Dedifferentiated amniotic fluid mesenchymal stem cell (primary cell): ENCODE results near the gene SFTPD.
"Not testable (repeated sequence)": the region's sequence is repeated elsewhere in the genome, so short reads cannot be mapped to it uniquely, and the experiment has no call there.

Experiments
- DNase-seq: peaks from one replicate; pipeline ENCODE4 v3.0.0-alpha.2; 2016; ENCODE audit errors: extremely low spot score

Gene SFTPD

DNA sequence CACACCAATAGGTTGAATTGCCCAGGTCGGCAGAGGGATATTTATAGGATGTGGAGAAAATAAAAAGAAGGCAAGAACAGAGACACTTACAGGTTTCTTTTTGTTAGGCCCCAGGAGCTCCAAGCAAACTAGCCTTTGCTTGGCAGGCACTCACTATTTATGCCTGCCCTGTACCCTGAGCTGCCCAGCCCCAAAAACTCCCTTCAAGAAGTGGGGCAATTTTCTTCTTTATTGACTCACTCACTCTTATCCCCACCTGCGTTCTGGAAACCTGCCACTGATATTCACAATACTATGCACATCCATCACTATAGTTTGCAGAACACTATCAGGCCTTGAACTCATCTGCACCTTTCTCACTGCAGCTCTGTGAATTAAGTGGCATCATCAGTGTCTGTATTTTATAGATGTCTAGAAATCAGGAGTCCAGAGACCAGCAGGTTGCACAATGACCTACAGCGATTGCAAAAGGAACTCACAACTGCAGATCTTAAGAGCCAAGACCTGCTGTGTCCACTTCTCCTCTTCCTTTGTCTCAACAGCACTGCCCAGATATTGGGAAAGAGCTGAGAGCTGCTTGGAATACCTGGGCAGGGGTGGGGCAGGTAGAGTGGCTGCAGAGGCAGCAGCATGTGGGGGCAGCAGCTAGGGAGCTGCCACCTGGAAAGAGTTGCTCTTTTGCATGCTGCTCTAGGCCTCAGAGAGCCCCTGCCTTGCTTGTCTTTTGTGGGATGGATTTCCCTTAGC lies at the start of gene SFTPD:
Gene SFTPD (minus strand): TSS at position 130 of the 747 bp plus-strand sequence. CDS start 2,446 bp downstream, outside the sequence.
- DNase-seq, result no peak

DNA sequence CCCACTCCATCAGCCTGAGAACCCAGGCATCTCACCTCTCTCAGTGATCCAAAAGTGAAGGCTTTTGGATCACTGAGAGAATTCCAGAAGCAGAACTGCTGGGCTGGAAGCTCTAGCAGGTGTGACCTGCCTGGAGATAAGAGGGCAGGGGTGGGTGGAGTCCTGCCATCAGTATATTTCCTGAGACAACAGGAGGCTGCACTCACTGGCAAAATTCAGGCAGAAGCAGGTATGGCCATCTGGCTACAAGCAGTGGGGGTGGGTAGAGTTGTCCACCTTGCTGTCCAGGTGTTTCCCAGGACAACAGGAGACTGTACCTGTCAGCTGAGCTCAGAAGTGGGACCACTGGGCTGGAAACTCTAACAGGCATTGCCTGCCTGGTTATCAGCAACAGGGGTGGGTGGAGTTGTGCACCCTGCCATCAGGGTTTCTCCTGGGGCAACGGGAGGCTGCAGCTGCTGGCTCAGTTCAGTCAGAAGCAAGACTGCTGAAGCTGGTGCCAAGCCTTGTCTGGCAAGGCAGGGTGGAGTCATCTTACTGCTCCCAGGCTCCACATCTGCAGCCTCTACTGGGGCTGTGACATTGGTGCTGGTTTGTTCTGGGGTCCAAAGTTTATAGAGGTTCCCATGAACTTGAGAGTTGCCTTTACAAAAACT lies 47.2 kb upstream of the SFTPD start:
- DNase-seq, result no peak

DNA sequence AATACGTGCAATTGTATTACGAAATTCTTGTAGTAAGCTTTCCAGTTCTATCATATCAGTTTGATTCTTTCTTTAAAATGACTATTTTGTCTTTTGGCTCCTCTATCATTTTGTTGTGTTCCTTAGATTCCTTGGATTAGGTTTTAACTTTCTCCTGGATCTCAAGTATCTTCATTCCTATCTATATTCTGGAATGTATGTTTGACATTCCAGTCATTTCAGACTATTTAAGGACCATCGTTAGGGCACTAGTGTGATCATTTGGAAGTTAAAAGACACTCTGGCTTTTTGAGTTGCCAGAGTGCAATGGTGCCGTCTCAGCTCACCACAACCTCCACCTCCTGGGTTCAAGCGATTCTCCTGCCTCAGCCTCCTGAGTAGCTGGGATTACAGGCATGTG lies 45.7 kb upstream of the SFTPD start:
- DNase-seq, result no peak

DNA sequence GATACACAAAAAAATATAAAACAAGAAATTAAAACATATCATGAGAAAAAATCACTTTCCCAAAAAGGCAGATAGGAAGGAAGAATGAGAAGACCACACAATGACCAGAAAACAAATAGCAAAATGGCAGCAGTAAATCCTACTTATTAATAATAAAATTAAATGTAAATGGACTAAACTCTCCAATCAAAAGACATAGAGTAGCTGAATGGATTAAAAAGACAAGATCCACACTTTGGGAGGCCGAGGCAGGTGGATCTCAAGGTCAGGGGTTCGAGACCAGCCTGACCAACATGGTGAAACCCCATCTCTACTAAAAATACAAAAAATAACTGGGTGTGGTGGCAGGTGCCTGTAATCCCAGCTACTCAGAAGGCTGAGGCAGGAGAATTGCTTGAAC lies 39.3 kb upstream of the SFTPD start:
- DNase-seq, result not testable (repeated sequence)

DNA sequence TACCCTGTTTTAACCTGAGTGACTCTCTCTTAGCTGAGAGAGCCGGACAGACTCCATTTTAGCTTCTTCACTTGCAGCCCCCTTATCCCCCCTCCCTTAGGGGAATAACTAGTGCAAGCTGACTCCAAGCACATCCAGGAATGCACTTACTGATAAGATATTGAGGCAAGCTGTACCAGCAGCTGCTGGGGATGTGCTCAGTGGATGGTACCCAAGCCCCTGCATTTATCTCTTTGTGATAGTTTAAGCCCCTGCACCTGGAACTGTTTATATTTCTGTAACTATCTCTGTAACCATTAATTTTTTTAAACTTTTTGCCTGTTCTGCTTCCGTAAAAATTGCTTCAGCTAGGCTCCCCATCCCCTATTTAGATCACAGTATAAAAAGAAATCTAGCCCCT lies 37.8 kb upstream of the SFTPD start:
- DNase-seq, result not testable (repeated sequence)

DNA sequence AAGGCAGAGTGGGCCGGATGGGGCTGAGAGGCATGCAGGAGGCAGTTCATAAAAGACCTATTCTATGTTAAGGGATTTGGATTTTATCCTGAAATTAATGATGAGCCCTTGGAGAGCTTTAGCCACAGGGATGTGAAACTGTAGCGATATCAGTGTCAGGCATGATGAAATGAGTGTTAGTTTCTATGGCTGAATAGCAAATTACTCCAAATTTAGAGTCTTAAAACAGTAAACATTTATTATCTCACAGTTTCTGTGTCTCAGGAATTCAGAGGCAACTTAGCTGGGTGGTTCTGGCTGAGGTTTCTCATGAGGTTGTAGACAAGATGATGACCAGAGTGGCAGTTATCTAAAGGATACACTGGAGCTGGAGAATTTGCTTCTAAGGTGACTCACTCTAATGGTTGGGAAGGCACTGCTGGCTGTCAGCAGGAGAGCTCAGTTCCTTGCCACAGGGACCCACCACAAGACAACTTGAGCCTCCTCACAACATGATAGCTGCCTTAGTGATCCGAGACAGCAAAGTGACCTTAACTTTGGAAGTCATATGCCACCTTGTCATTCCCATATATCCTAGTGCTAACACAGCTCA lies 36.7 kb upstream of the SFTPD start:
- DNase-seq, result no peak

DNA sequence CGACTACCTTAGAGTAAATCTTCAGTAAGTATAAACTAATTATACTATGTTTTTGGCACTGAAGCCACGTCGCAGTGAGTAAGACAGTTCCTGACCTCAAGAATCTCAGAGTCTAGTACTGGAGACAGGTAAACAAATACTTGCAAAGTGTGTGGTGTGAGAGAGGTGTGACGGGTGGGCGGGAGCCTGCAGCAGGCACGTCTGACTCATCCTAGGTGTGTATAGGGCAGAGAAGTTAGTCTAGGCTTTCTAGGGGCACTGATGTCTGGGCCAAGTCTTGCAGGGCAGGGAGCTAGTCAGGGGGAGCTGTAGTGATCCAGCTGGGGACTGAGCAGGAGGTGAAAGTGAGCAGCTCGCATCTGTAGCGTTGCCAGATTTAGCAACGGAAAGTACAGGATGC lies 35.9 kb upstream of the SFTPD start:
- DNase-seq, result no peak

DNA sequence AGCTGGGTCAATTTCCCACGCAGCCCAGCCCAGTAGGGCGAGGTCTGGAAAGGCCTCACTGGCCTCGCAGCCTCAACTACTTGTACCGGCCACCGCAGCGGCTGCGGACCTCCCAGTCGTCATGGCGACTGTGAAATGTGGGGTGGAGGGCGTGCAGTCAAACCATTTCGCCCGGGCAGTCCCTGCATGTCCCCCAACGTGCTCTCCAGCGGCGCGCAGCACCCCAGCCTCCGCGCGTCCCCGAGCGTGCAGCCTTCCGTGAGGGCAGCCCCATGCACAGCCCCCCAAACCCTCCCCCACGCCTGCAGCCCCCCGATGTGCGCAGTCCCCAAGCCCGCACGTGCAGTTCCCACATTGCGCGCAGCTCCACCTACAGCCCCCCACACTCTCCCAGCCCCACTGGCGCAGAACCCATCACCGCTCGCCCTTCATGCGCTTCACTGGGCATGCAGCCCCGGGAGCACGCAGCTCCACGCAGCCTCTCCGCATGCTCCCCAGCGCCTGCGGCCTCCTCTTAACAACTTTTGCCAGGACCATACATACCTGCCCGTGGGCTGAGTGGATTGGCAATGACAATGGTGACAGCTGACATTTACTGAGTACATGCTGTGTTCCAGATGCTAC lies 34.5 kb upstream of the SFTPD start:
- DNase-seq, result no peak

DNA sequence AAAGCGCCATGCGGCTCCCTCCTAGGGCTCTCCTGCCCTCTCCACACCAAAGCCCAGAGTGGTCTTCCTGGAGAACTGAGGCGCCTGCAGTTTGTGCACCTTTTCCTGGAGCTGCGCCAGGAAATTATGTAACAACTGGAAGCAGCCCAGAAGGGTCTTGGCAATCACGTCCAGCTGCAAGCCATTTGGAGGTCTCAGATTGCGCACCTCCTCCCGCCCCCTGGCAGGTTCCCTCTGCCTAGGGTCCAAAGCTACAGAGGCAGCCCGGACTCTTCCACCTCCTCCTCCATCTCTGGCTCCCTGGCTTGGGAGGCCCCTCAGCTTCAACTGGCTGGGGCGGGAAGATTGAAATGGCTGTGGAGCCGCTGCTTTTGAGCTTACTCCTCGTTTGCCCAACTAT lies 34.0 kb upstream of the SFTPD start:
- DNase-seq, result no peak

DNA sequence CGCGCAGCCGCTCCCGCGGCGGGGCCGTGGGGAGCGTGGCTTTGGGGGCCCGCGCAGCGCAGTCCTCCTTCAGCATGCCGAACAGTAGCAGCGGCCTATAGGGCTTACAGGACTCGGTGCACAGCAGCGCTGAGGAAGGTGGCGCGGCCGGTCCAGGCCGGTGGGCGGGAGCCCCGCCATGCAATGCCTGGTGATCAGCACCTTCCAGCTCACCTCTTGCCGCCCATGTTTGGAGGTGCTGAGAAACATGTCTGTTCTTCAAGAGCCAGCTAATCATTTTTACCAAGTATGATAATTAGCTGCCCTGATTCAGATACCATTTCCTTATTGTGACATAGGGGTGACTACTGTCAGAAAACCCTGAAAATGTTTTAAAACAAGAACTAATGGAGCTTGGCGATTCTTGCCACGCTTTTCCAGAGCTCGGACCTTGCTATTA lies 33.5 kb upstream of the SFTPD start:
- no peak for DNase-seq

DNA sequence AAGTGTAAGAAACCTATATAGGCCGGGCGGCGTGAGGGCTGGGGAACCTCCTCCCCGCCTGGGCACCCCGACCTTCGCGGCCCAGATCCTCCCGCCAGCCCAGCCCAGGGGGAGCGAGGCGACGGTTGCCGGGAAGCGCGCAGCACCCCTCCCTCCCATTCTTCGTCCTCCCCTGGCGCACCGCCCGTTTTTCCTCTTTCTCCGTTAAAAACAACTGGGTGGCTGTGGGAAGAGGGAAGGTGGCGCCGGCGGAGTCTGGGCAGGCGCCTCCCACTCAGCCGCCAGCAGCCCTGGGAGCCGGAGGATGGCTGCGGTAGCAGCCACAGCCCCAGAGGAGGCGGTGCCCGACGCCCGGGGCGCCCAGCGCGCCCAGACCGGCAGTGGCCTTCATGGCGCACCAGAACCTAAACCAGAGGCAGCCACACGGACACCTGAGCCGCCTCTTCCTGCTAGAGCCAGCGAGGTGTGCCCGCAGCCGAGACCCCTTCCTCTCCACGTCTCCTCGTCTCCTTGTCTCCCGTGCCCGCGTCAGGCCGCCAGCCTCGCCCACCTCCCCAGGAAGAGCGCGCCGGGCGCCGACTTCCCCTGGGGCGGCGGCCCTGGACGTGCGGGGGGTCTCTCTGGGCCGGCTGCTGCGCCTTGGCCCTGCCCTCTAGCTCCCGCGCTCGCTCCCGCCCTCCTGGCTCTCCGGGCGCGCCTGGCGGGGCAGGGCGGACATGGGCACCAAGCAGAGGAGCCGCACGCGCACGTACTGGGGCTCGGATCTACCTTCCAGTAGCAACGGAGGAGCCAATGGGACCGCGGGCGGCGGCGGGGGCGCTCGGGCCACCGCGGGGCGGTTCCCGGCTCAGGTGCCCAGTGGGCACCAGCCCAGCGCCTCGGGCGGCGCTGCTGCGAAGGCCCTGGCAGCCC lies 32.8 kb upstream of the SFTPD start:
- DNase-seq, result no peak

DNA sequence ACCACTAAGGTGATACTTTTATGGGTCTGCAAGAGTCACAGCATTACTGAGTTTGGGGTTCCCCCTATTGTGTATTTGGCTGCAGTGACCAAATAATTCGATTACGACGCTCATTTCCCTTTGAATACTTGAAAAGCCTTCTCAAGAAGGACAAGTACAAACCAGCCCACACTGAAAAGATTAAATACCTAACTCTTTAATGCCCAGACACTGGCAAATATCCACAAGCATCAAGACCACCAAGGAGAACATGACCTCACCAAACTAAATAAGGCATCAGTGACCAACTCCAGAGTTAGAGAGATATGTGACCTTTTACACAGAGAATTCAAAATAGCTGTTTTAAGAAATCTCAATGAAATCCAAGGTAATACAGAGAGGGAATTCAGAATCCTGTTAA lies 31.8 kb upstream of the SFTPD start:
- no peak for DNase-seq

DNA sequence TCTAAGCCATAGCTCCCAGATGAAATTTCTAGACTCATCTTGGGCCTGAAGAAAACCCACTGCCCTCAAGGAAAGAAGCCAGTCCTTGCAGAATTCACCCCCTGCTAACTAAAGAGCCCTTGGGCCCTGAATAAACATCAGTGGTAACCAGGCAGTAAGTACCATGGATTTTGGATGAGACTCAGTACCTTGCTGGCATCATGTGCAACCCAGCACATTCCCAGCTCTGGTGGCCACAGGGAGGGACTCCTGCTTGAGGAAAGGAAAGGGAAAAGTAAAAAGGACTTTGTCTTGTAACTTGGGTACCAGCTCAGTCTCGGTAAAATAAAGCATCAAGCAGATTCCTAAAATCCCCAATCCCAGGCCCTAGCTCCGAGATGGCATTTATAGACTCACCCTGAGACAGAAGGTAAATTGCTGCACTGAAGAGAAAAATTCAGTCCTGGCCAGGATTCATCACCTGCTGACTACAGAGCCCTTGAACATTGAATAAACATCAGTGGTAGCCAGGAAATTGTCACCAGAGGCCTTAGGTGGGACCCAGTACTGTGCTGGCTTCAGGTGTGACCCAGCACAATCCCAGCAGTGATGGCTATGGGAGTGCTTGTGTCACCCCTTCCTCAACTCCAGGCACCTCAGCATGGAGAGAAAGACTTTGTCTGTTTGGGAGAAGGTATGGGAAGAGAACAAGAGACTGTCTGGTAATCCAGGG lies 31.2 kb upstream of the SFTPD start:
- DNase-seq, result no peak

DNA sequence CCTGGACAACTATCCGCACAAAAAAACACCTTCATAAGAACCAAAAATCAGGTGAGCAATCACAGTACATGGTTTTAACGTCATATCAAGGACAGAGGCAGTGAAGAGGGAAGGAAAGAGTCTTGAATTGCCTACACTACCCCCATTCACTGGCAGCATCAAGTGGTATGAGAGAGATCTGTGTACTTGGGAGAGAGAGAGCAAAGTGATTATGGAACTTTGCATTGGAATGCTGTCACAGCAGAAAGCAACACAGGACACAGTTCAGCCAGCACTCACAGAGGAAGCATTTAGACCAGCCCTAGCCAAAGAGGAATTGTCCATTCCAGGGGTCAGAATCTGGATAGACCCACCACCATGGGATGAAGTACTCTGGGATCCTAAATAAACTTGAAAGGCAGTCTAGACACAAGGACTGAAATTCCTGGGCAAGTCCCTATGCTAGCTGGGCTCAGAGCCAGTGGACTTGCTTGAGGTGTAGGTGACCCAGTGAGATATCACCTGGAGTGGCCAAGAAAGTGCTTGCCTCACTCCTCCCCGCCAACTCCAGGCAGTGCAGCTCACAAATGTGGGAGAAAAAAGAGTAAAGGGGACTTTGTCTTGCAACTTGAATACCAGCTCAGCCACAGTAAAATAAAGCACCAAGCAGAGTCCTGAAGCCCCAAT lies 30.5 kb upstream of the SFTPD start:
- DNase-seq, result no peak

DNA sequence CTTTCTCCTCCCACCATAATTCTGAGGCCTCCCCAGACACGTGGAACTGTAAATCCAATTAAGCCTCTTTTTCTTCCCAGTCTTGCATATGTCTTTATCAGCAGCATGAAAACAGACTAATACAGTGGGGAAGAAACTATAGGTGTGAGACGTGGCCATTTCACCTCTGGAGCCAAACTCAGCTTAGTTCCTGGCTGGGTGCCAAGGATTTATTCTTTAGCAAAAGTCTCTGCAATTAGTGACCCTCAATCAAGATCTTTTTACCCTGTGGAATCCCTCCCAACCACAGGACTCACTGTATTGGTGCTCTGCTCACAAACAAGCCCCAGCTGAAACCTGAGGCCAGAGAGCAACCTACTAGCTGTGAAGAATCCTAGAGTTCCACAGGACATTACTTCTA lies 28.1 kb upstream of the SFTPD start:
- no peak for DNase-seq

DNA sequence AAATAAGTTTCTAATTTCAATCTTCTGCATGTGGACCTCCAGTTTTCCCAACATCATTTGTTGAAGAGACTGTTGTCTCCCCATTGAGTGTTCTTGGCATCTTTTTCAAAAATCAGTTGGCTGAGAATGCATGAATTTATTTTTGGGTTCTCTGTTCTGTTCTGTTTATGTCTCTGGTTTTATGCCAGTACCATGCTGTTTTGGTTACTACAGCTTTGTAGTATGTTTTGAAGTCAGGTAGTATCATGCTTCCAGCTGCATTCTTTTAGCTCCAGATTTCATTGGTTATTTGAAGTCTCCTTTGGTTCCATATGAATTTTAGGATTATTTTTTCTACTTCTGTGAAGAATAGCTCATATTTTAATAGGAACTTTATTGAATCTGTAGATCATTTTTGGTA lies 21.2 kb upstream of the SFTPD start:
- no peak for DNase-seq

DNA sequence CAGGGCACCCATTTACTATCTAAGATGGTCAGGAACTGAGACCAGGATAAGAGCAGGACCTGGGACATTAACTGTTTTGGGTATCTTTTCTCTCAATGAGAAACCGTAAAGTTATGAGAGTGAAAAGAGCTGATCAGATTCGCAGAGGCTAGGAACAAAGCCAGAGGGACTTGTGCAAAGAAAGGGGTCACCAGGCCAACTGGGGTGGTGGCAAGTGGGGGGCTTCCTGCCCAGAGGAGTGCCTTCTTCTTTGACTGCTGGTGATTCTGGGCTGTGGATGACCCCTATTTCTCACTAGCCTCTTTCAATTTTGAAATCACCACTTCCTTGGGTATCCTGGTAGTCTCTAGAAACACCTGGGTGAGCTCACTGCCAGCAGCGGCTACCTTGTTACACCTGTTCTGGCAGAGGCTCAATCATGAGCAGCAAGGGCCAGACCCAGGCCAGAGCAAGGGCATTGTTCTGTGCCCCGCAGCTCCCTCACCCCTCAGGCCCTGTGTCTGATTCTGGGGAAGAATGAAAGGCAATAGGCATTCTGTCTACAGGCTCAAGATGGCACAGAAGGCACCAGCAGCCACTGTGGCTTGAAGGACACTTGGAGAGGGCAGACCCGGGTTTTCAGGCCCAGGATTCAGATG lies 999 bp downstream of the SFTPD start:
- no peak for DNase-seq

DNA sequence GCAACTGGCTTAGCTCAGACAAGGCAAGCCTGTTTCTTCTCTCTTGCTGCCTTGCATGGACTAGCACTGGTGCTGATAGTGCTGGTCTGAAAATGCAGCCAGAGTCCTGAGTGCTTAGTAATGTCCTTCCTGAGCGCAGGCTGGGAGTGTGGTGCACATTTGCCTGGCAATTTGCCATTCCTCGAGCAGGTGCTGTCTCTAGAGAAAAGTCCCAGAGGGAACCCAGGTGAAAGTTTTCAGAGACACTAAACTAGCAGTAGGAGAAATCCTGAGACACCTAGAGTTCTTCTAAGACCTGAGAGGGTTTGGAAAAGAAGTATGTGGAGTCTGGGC lies 1.9 kb downstream of the SFTPD start:
- DNase-seq, result no peak

DNA sequence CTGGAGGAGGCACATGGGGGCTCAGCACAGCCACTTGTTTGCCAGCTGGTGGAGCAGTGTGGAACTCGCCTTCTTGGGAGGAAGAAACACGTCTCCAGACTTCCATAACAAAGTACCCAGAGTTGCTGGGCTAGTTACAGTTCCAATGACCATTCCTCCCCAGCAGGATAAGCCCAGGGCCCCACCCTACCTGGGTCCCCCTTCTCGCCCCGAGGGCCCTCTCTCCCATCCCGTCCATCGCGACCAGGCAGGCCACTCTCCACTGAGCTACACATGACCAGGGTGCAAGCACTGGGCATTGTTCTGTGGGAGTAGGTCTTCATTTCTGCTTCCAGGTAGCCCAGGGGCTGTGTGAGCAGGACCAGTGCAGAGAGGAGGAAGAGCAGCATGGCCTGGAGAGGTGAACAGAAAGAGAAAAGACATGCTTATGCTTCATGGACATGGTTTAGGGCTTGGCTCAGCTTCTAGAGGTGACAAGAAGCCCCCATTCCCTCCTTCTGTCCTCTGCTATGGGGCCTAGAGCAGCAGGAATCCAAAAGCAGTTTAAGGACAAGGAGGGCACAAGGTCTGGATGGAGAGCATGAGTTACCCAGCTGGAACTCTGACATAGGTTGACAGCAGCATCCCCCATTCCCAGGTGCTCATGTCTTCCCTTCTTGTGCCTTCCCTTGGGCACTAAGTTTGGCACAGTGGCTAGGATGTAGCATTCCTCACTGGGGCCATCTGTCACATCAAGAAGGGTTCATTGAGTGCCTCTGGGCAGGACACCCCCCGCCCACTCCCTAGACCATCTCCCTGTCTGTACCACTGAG lies 2.4 kb downstream of the SFTPD start:
- no peak for DNase-seq
